ENCODE data around the gene LEF1.
"Not testable (repeated sequence)": the region's sequence is repeated elsewhere in the genome, so short reads cannot be mapped to it uniquely, and the experiment has no call there.

The LEF1 gene

GRCh38 chr4:108033348-108033747, 135.4 kb downstream of the LEF1 start:
- DNase-seq (ENCODE audit: low read depth in 2 of 2): no peak

- no peak for DNase-seq (ENCODE audit: low read depth in 2 of 2)
Measured at GRCh38 chr4:108031427-108032083, 137.2 kb downstream of the LEF1 start.

GRCh38 chr4:108030332-108030731, 138.4 kb downstream of the LEF1 start:
- peak in 1 of 2 donors; percentile 58 for DNase-seq (ENCODE audit: low read depth in 2 of 2)

- no peak for DNase-seq (ENCODE audit: low read depth in 2 of 2)
Measured at GRCh38 chr4:108029731-108030130, 139.0 kb downstream of the LEF1 start.

- DNase-seq (ENCODE audit: low read depth in 2 of 2): peak in 1 of 2 donors; percentile 37
Measured at GRCh38 chr4:108029016-108029720, 139.6 kb downstream of the LEF1 start.

GRCh38 chr4:108024878-108025165, 143.9 kb downstream of the LEF1 start:
- DNase-seq (ENCODE audit: low read depth in 2 of 2): no peak

- DNase-seq (ENCODE audit: low read depth in 2 of 2): no peak
Measured at GRCh38 chr4:108024085-108024877, 144.5 kb downstream of the LEF1 start.

- DNase-seq (ENCODE audit: low read depth in 2 of 2): no peak
Measured at GRCh38 chr4:108018884-108019187, 149.9 kb downstream of the LEF1 start.

GRCh38 chr4:108018040-108018883, 150.5 kb downstream of the LEF1 start:
- DNase-seq (ENCODE audit: low read depth in 2 of 2): peak; percentile 56

GRCh38 chr4:108013955-108014354, 154.8 kb downstream of the LEF1 start:
- DNase-seq (ENCODE audit: low read depth in 2 of 2): no peak

GRCh38 chr4:108013327-108013726, 155.4 kb downstream of the LEF1 start:
- DNase-seq (ENCODE audit: low read depth in 2 of 2): no peak

- not testable (repeated sequence) for DNase-seq (ENCODE audit: low read depth in 2 of 2)
Measured at GRCh38 chr4:108012382-108012781, 156.3 kb downstream of the LEF1 start.

- DNase-seq (ENCODE audit: low read depth in 2 of 2): no peak
Measured at GRCh38 chr4:108010167-108010566, 158.6 kb downstream of the LEF1 start.

GRCh38 chr4:108008721-108009120, 160.0 kb downstream of the LEF1 start:
- no peak for DNase-seq (ENCODE audit: low read depth in 2 of 2)

GRCh38 chr4:108007984-108008383, 160.7 kb downstream of the LEF1 start:
- DNase-seq (ENCODE audit: low read depth in 2 of 2): no peak

GRCh38 chr4:108006361-108006760, 162.4 kb downstream of the LEF1 start:
- no peak for DNase-seq (ENCODE audit: low read depth in 2 of 2)

GRCh38 chr4:108005807-108006206, 162.9 kb downstream of the LEF1 start:
- DNase-seq (ENCODE audit: low read depth in 2 of 2): no peak

GRCh38 chr4:108004646-108005045, 164.1 kb downstream of the LEF1 start:
- no peak for DNase-seq (ENCODE audit: low read depth in 2 of 2)

GRCh38 chr4:108003982-108004515, 164.7 kb downstream of the LEF1 start:
- no peak for DNase-seq (ENCODE audit: low read depth in 2 of 2)

GRCh38 chr4:108001540-108002135, 167.1 kb downstream of the LEF1 start:
- DNase-seq (ENCODE audit: low read depth in 2 of 2): no peak

- DNase-seq (ENCODE audit: low read depth in 2 of 2): no peak
Measured at GRCh38 chr4:107999932-108000539, 168.7 kb downstream of the LEF1 start.

Data from stimulated activated CD8-positive, alpha-beta memory T cell treated with anti-CD3 and anti-CD28 coated beads, Interleukin-15, amount 100 ng/mL, for 48 hours (primary cell).